KMS-11 (cell line): Measurements from ENCODE around the gene GPR21.

Experiments
- H2AFZ ChIP-seq: fragments of 200-600 bp; sonication (generic); 2 replicates; pipeline ENCODE4 v1.6.1; 2016; ENCODE audit warnings: antibody characterized with exemption, mixed run types, low read depth
- H3K27ac ChIP-seq: fragments of 200-600 bp; sonication (generic); 2 replicates; pipeline ENCODE4 v1.6.1; 2016; ENCODE audit warnings: mild to moderate bottlenecking, mixed run types
- H3K27me3 ChIP-seq: fragments of 200-600 bp; sonication (generic); 2 replicates; pipeline ENCODE4 v1.6.1; 2017; ENCODE audit warnings: mild to moderate bottlenecking, low read depth, mixed run types, moderate library complexity; ENCODE audit not compliant: insufficient read depth
- H3K36me3 ChIP-seq: fragments of 200-600 bp; sonication (generic); 2 replicates; pipeline ENCODE4 v1.6.1; 2017; ENCODE audit warnings: mild to moderate bottlenecking, mixed run types; ENCODE audit not compliant: insufficient read depth
- H3K4me1 ChIP-seq: fragments of 200-600 bp; sonication (generic); 2 replicates; pipeline ENCODE4 v1.6.1; 2016; ENCODE audit warnings: mild to moderate bottlenecking, low read depth, mixed run types; ENCODE audit not compliant: poor library complexity, severe bottlenecking
- H3K4me2 ChIP-seq: fragments of 200-600 bp; sonication (generic); 2 replicates; pipeline ENCODE4 v1.7.0; 2016; ENCODE audit warnings: mild to moderate bottlenecking, mixed run types
- H3K4me3 ChIP-seq: fragments of 200-600 bp; sonication (generic); IDR thresholded peaks from 2 replicates; pipeline ENCODE4 v1.6.1; 2017; ENCODE audit warnings: low read depth, low read length, mixed read lengths; ENCODE audit not compliant: insufficient read depth
- H3K79me2 ChIP-seq: fragments of 200-600 bp; sonication (generic); 2 replicates; pipeline ENCODE4 v1.6.1; 2016; ENCODE audit warnings: low read depth, mixed run types; ENCODE audit not compliant: insufficient read depth
- H3K9ac ChIP-seq: fragments of 200-600 bp; sonication (generic); 2 replicates; pipeline ENCODE4 v1.6.1; 2016; ENCODE audit warnings: mild to moderate bottlenecking, mixed run types
- H4K20me1 ChIP-seq: fragments of 200-600 bp; sonication (generic); 2 replicates; pipeline ENCODE4 v1.6.1; 2016; ENCODE audit warnings: mild to moderate bottlenecking, mixed run types; ENCODE audit not compliant: insufficient read depth
- CTCF ChIP-seq: fragments of 200-600 bp; sonication (generic); conservative IDR thresholded peaks from 2 replicates; pipeline ENCODE4 v1.6.1; 2017; ENCODE audit warnings: low read depth, mild to moderate bottlenecking, antibody characterized with exemption, low read length, moderate library complexity, mixed read lengths

Gene GPR21

DNA sequence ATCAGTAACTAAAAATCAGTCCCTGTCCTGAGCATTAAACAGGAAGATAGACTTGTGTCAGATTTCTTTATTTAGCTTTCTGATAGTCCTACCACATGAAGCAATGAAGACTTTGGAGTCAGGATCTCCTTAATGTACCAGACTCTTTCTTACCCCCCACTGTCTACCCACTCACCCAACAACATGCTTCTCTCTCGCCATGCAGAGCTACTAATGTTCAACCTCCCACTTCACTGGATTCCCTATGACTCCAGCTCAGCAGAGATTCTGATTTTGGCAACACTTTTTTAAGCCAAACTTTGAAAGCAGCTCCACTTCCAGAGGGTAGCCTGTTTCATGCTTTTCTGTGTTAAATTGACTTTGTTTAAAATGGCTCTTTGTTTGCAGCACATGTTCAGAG, 50.8 kb downstream of the GPR21 start:
- no peak overlapping the region for H3K4me3 ChIP-seq
- H3K4me2 ChIP-seq, result no peak overlapping the region
- H3K27ac ChIP-seq, result no peak overlapping the region
- H3K36me3 ChIP-seq, result no peaks in the 10 kb centered on the region
- H3K79me2 ChIP-seq, result no peaks in the 10 kb centered on the region
- H4K20me1 ChIP-seq, result no peaks in the 10 kb centered on the region
- H3K27me3 ChIP-seq, result no peaks in the 10 kb centered on the region
- TF ChIP-seq CTCF, result no peak
- peaks cover 47% of the 10 kb centered on the region for H3K4me1 ChIP-seq
- no peak overlapping the region for H3K9ac ChIP-seq
- no peak overlapping the region for H2AFZ ChIP-seq
